ENCODE data around the gene FAM120AOS. TPM values are rescaled to one million over a fixed set of nuclear protein-coding genes. Genes with fewer than 3 reads are reported as not detected.
A peak's percentile ranks its signal among the peaks of the same experiment; 100 is the strongest.

Gene FAM120AOS
- total RNA-seq, 4 donors from 2014 or later = 49.4 to 60.8 (median 54.1) TPM

DNA sequence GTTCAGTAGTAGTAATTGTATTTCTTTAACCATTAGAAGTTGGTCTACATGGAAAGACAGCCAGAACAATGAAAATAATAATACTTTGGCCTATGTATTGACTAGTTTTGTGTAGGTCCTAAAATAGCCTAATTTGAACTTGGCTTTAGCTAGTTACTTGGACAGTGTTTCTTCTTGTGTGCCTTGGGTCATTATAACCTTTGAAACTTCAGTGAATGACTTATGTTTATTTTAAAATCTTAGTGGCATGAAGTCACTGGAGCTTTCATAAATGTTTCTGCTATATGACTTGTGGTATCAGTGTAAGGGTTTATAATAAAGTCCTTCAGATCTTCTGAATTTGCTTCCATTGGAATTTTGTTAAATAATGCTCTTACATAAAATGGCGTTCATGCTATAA is 2.6 kb upstream of the FAM120AOS start:
- WGBS, 2 donors = 46 to 62% methylated on average over 1 of the region's 1 CpG
- Histone ChIP-seq H3K4me1 (peaks cover 0 to 66% (median 33%) of the 10 kb centered on the region in 4 donors), H3K9me3 (no peaks in the 10 kb centered on the region), H3K4me3 (no peak overlapping the region), H3K27me3 (no peaks in the 10 kb centered on the region), H3K36me3 (no peaks in the 10 kb centered on the region), H3K27ac (peak overlapping the region in 1 of 4 donors; percentile 29)
- no peak for DNase-seq (ENCODE audit: low spot score in 2 of 2)
- TF ChIP-seq EP300 (IDR thresholded peaks at IDR 0.05) = no peak
- TF ChIP-seq, protein P1, sequence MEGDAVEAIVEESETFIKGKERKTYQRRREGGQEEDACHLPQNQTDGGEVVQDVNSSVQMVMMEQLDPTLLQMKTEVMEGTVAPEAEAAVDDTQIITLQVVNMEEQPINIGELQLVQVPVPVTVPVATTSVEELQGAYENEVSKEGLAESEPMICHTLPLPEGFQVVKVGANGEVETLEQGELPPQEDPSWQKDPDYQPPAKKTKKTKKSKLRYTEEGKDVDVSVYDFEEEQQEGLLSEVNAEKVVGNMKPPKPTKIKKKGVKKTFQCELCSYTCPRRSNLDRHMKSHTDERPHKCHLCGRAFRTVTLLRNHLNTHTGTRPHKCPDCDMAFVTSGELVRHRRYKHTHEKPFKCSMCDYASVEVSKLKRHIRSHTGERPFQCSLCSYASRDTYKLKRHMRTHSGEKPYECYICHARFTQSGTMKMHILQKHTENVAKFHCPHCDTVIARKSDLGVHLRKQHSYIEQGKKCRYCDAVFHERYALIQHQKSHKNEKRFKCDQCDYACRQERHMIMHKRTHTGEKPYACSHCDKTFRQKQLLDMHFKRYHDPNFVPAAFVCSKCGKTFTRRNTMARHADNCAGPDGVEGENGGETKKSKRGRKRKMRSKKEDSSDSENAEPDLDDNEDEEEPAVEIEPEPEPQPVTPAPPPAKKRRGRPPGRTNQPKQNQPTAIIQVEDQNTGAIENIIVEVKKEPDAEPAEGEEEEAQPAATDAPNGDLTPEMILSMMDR (IDR thresholded peaks at IDR 0.05) = no peak
- no peak for TF ChIP-seq POLR2A (IDR thresholded peaks at IDR 0.05)

DNA sequence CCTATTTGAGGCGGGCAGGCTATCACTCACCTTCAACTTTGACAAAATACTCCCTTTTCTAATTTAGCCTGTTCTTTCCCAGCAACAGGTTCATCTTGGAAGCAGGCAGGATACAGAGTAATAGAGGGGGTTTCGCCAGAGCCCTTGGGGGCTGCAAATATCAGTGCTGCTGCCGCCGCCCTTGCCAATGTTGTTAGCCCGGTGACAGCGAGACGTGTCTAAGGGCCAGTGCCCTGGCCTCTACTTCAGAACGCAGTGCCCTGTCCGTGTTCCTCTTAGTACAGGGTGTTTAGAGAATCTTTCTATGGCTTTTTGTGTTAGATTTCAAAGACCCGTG is 703 bp downstream of the FAM120AOS start:
- Histone ChIP-seq H3K9me3 (no peaks in the 10 kb centered on the region), H3K4me1 (peaks cover 0 to 52% (median 33%) of the 10 kb centered on the region in 4 donors), H3K4me3 (peak overlapping the region; percentile 92 to 97 (median 95)), H3K27ac (peak overlapping the region; percentile 91 to 97 (median 96)), H3K27me3 (no peaks in the 10 kb centered on the region), H3K36me3 (peaks cover 0 to 20% (median 0%) of the 10 kb centered on the region in 3 donors)
- 0 to 1% methylated on average over 10 of the region's 10 CpGs for WGBS, 2 donors
- TF ChIP-seq POLR2A (IDR thresholded peaks at IDR 0.05) (no peak), EP300 (IDR thresholded peaks at IDR 0.05) (no peak)
- TF ChIP-seq, protein P1 (IDR thresholded peaks at IDR 0.05) = no peak
- no peak for DNase-seq (ENCODE audit: low spot score in 2 of 2)

DNA sequence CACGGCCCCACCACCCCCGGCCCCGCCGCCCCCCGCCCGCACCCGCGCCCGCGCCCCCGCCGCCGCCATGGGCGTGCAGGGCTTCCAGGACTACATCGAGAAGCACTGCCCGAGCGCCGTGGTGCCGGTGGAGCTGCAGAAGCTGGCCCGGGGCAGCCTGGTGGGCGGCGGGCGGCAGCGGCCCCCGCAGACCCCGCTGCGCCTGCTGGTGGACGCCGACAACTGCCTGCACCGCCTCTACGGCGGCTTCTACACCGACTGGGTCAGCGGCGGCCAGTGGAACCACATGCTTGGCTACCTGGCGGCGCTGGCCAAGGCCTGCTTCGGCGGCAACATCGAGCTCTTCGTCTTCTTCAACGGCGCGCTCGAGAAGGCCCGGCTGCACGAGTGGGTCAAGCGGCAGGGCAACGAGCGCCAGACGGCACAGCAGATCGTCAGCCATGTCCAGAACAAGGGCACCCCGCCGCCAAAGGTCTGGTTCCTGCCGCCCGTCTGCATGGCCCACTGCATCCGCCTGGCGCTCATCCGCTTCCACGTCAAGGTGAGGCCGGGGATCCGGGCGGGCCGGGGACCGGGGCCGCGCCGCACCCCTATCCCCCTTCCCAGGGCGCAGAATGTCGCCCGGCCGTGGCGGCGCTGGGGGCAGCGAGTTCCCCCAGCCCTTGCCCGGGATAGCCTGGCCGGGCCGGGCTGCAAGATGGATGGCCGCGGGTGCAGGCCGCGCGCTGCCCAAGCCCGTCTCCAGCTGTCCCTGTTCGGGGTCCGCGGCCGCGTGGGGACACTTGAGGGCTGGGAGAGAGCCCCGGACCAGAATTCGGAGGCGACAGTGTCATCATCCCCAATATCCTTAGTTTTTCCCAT is 1.3 kb downstream of the FAM120AOS start:
- H3K4me3 ChIP-seq = peak overlapping the region; percentile 92 to 97 (median 95)
- 0% methylated on average over 9 to 27 of the region's 92 CpGs for WGBS, 2 donors
- no peaks in the 10 kb centered on the region for H3K9me3 ChIP-seq
- peak overlapping the region; percentile 91 to 97 (median 96) for H3K27ac ChIP-seq
- peaks cover 0 to 47% (median 33%) of the 10 kb centered on the region in 4 donors for H3K4me1 ChIP-seq
- H3K36me3 ChIP-seq = peaks cover 0 to 26% (median 4%) of the 10 kb centered on the region in 3 donors
- H3K27me3 ChIP-seq = no peaks in the 10 kb centered on the region
- TF ChIP-seq POLR2A (IDR thresholded peaks at IDR 0.05) (no peak), EP300 (IDR thresholded peaks at IDR 0.05) (peak in 1 of 2 donors; percentile 45)
- TF ChIP-seq, protein P1 (IDR thresholded peaks at IDR 0.05) = peak in 2 of 5 experiments; percentile 8 to 58
- peak in 1 of 2 donors; percentile 34 for DNase-seq (ENCODE audit: low spot score in 2 of 2)

DNA sequence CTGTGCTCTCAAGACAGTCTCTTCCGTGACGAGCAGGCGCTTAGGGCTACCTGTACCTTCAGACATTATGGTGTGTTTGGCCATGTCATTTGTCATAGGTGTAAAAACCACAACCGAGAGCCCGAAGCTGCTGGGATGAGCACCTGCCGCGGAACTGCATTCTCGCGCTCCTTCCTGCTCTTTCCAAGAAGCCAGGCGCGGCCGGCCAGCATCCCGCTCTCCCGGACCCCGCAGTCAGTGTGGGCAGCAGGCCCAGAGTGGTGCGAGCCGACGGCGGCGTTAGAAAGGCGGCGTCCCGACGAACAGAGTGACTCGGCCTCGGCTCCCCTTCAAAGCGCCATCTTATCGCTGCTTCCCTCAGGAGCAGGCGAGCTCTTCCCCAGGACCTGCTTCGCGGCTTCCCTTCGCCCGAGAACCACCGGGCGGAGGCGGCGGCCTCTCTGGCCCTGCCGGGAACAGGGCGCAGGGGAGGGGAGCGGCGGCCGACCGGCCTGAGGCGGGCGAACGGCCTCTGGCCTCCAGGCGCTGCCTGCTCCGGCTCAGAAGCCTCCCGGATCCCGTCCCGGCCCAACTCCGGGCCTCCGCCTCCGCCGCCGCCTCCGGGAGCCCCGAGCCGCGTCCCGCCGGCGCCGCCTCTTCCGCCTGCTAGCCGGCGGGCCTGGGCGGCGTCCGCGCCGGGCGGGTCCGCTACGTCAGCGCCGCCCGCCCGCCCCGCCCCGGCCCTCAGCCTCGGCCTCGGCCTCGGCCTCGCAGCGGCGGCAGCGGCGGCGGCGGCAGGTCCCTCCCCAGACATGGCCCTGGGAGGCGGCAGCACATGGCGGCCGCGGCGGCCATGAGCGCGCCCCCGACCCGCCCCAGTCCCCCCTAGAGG is 2.2 kb downstream of the FAM120AOS start, which contains the start of gene FAM120A:
FAM120A (plus strand) TSS at position 741 of the 871 bp plus-strand sequence. CDS start 231 bp downstream, outside the sequence.
- no peaks in the 10 kb centered on the region for H3K27me3 ChIP-seq
- peak; percentile 36 for DNase-seq (ENCODE audit: low spot score in 2 of 2)
- H3K27ac ChIP-seq = peak within 1 kb of the TSS; percentile 93 to 98 (median 97)
- no peaks in the 10 kb centered on the region for H3K9me3 ChIP-seq
- H3K4me1 ChIP-seq = peaks cover 0 to 38% (median 32%) of the 10 kb centered on the region in 4 donors
- TF ChIP-seq, protein P1 (IDR thresholded peaks at IDR 0.05) = peak in 1 of 5 experiments; percentile 28
- TF ChIP-seq POLR2A (IDR thresholded peaks at IDR 0.05) (peak; percentile 81 to 90), EP300 (IDR thresholded peaks at IDR 0.05) (peak in 1 of 2 donors; percentile 78)
- WGBS, 2 donors = 0 to 1% methylated on average over 24 to 32 of the region's 100 CpGs
- H3K36me3 ChIP-seq = peaks cover 0 to 35% (median 7%) of the 10 kb centered on the region in 3 donors
- H3K4me3 ChIP-seq = peak within 1 kb of the TSS; percentile 92 to 97 (median 95)
